Measurements from ENCODE around the gene RNF111. TPM values are rescaled to one million over a fixed set of nuclear protein-coding genes. Genes with fewer than 3 reads are reported as not detected.

The RNF111 gene
- total and polyA plus RNA-seq, 2 of the 13 experiments (the other 11 are each of a cell fraction or from before 2014, with no cell fraction given) = 12.1 to 23.1 TPM

DNA sequence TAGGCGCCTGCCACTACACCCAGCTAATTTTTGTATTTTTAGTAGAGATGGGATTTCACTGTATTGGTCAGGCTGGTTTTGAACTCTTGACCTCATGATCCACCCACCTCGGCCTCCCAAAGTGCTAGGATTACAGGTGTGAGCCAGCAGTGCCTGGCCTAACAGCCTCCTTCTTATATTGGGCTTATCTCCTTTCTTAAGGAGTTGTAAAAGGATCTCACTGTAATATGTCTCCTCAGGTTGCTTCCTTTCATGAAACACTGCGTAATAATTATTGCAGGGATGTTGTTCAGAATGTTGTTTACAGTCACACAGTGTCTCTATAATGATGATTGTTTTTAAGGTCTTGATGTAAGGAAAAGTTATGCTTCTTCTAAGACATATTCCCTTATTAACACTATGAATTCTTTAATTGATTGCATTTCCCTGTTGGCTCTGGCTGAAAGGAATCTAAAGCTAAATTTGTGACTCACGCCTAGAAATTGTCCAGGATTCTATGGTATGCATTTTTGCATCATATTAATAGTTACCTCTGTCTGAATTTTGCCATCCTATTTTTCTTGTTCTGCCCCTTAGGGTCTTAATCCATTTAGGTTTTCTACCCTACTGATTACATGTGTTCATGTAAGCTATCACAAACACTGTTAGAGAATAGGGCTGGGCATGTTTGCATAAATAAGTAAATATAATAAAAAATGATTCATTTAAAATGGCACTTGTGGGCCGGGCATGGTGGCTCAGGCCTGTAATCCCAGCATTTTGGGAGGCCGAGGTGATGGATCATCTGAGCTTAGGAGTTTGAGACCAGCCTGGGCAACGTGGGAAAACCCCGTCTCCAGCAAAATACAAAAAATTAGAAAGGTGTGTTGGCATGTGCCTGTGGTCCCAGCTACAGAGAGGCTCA lies 24.5 kb upstream of the RNF111 start:
- no peaks in the 10 kb centered on the region for H3K79me2 ChIP-seq (ENCODE audit: insufficient read depth, low read length)
- H3K4me2 ChIP-seq (ENCODE audit: low read depth, low read length) = no peak overlapping the region
- 30% methylated on average over 8 of the region's 8 CpGs for WGBS (ENCODE audit: low lambda C conversion rate)
- no peaks in the 10 kb centered on the region for H4K20me1 ChIP-seq (ENCODE audit: insufficient read depth, low read length)
- no peak overlapping the region for H3K9ac ChIP-seq (ENCODE audit: insufficient read depth, low read depth, low read length)
- no peak for ATAC-seq
- H3K27me3 ChIP-seq (ENCODE audit: control insufficient read depth in 1 of 2, insufficient read depth in 2 of 2, low read length in 2 of 2) = 0 out of 5 replicates have a peak, but pooled peaks cover 0 to 1% of the 10 kb centered on the region in 2 experiments
- no peak for FAIRE-seq
- no peak for DNase-seq (ENCODE audit: low spot score)
- no peaks in the 10 kb centered on the region for H3K4me1 ChIP-seq (ENCODE audit: insufficient read depth, low read length)
- TF ChIP-seq ZSCAN12 (CRISPR knock-in tag; IDR thresholded peaks at IDR 0.05) (no peak), TP53 (CRISPR knock-in tag; conservative IDR thresholded peaks at IDR 0.05) (no peak), POGK (CRISPR knock-in tag; conservative IDR thresholded peaks at IDR 0.05) (no peak), HOMEZ (CRISPR knock-in tag; IDR thresholded peaks at IDR 0.05; ENCODE audit: low read depth) (no peak), IKZF4 (CRISPR knock-in tag; IDR thresholded peaks at IDR 0.05; ENCODE audit: borderline replicate concordance, low read depth, not compliant biosample characterization) (no peak), LBX2 (CRISPR knock-in tag; IDR thresholded peaks at IDR 0.05; ENCODE audit: borderline replicate concordance) (no peak), ETV5 (CRISPR knock-in tag; IDR thresholded peaks at IDR 0.05; ENCODE audit: borderline replicate concordance) (no peak), ZNF567 (CRISPR knock-in tag; IDR thresholded peaks at IDR 0.05; ENCODE audit: borderline replicate concordance) (no peak)
- TF ChIP-seq, protein P1, sequence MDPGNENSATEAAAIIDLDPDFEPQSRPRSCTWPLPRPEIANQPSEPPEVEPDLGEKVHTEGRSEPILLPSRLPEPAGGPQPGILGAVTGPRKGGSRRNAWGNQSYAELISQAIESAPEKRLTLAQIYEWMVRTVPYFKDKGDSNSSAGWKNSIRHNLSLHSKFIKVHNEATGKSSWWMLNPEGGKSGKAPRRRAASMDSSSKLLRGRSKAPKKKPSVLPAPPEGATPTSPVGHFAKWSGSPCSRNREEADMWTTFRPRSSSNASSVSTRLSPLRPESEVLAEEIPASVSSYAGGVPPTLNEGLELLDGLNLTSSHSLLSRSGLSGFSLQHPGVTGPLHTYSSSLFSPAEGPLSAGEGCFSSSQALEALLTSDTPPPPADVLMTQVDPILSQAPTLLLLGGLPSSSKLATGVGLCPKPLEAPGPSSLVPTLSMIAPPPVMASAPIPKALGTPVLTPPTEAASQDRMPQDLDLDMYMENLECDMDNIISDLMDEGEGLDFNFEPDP (CRISPR knock-in tag; conservative IDR thresholded peaks at IDR 0.05) = no peak
- TF ChIP-seq, protein P2, sequence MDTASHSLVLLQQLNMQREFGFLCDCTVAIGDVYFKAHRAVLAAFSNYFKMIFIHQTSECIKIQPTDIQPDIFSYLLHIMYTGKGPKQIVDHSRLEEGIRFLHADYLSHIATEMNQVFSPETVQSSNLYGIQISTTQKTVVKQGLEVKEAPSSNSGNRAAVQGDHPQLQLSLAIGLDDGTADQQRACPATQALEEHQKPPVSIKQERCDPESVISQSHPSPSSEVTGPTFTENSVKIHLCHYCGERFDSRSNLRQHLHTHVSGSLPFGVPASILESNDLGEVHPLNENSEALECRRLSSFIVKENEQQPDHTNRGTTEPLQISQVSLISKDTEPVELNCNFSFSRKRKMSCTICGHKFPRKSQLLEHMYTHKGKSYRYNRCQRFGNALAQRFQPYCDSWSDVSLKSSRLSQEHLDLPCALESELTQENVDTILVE (CRISPR knock-in tag; IDR thresholded peaks at IDR 0.05) = no peak
- CTCF ChIA-PET (ENCODE audit: low intra/inter-chr PET ratio, low total read pairs) = no interaction called here
- H3K4me3 ChIP-seq (replicated peaks in 1 of 3; ENCODE audit: insufficient read depth in 1 of 3, low read depth in 2 of 3, low read length in 3 of 3) = no peak overlapping the region
- no peaks in the 10 kb centered on the region for H3K9me3 ChIP-seq (ENCODE audit: low read length)
- intact Hi-C loops (cut with micrococcal nuclease; ENCODE audit: unreplicated experiment) (no loop called here), in situ Hi-C loops (cut with HindIII; ENCODE audit: extremely low pct_ligation_motif_present, low pct_unique_long_range_greater_than_20kb) (no loop called here)
- no peak overlapping the region for H3K27ac ChIP-seq (ENCODE audit: extremely low read length, insufficient read depth, low read length)
- POLR2A ChIA-PET = no interaction called here
- no peaks in the 10 kb centered on the region for H3K36me3 ChIP-seq (replicated peaks in 1 of 2; ENCODE audit: control insufficient read depth in 1 of 2, insufficient read depth in 2 of 2, low read length in 2 of 2)
- H2AFZ ChIP-seq (ENCODE audit: low read length) = no peak overlapping the region
- no TSS peak for BruUV-seq (replicated peaks)
